HCT116 (cell line): ENCODE measurements around the gene C3orf22. TPM values are rescaled to one million over a fixed set of nuclear protein-coding genes. Genes with fewer than 3 reads are reported as not detected.

ENCODE experiments used
- ATAC-seq: fragments of 200-7000 bp; cut with Tn5 transposase; 2 replicates; pipeline ENCODE4 v1.9.1; 2020; ENCODE audit warnings: mild to moderate bottlenecking, moderate library complexity
- BruUV-seq: library from RNA; stranded (reverse); fragments of 400-500 nt; replicated peaks from 2 replicates; lab custom pipeline; 2021; lab: Mats Ljungman, UMichigan
- CTCF ChIA-PET: fragments of 300-600 bp; sonication (Branson Sonifier 250); formaldehyde crosslinking; loops from one replicate; lab custom pipeline; 2021; ENCODE audit warnings: antibody characterized with exemption; lab: Charles Lee
- POLR2A ChIA-PET: fragments of 300-600, 350-600 bp; sonication (Branson Sonifier 250); formaldehyde crosslinking; loops from one replicate; lab custom pipeline; 2021; ENCODE audit warnings: antibody characterized with exemption; lab: Charles Lee
- RAD21 ChIA-PET, 2 experiments: fragments of 300-600 bp; sonication (Branson Sonifier 250); formaldehyde crosslinking; loops; one replicate each; lab custom pipeline; 2023; ENCODE audit warnings: low total read pairs in 2 of 2; ENCODE audit not compliant: uncharacterized antibody in 2 of 2, unreplicated experiment in 2 of 2, low non-redundant PET in 1 of 2; lab: Charles Lee
- DNase-seq: peaks from one replicate; pipeline ENCODE4 v3.0.0-alpha.2; 2010; ENCODE audit warnings: low read depth, low spot score
- H2AFZ ChIP-seq: fragments of 200-600 bp; shearing (Covaris generic), sonication (generic); 2 replicates; pipeline ENCODE4 v1.6.1; 2017; ENCODE audit warnings: low read depth, mixed run types, mixed read lengths, antibody characterized with exemption, low read length; ENCODE audit not compliant: poor library complexity, severe bottlenecking
- H3K27ac ChIP-seq: 2 replicates; pipeline ENCODE4 v1.5.1; 2012; ENCODE audit warnings: low read depth, low read length
- H3K27me3 ChIP-seq: fragments of 200-600 bp; sonication (generic); 2 replicates; pipeline ENCODE4 v1.6.1; 2016; ENCODE audit warnings: mixed run types, low read length, mixed read lengths; ENCODE audit not compliant: insufficient read depth
- H3K36me3 ChIP-seq, 2 experiments: fragments of 200-500 bp in 1 of 2; fragments of 200-600 bp in 1 of 2; sonication (Bioruptor generic) in 1 of 2; sonication (generic) in 1 of 2; 2 replicates each; pipeline versions ENCODE4 v1.5.1 to v1.6.1; 2014 to 2016; ENCODE audit warnings: low read length in 2 of 2, inconsistent platforms in 1 of 2, mixed read lengths in 1 of 2, mixed run types in 1 of 2; ENCODE audit not compliant: insufficient read depth in 2 of 2, control insufficient read depth in 1 of 2
- H3K4me1 ChIP-seq, 2 experiments: fragments of 200-600 bp in 1 of 2; sonication (generic) in 1 of 2; 2 replicates each; pipeline versions ENCODE4 v1.5.1 to v1.6.1; 2012 to 2017; ENCODE audit warnings: low read length in 2 of 2, inconsistent platforms in 1 of 2, mild to moderate bottlenecking in 1 of 2, mixed read lengths in 1 of 2, mixed run types in 1 of 2, moderate library complexity in 1 of 2; ENCODE audit not compliant: insufficient read depth in 2 of 2, control insufficient read depth in 1 of 2
- H3K4me2 ChIP-seq: fragments of 200-600 bp; sonication (generic); 2 replicates; pipeline ENCODE4 v1.6.1; 2017; ENCODE audit warnings: mixed run types, low read length, mixed read lengths
- H3K4me3 ChIP-seq, 2 experiments: fragments of 200-600 bp in 1 of 2; sonication (generic) in 1 of 2; replicated peaks in 1 of 2; 2 replicates each; pipeline ENCODE4 v1.5.1; 2011 to 2016; ENCODE audit warnings: low read length in 2 of 2, control low read depth in 1 of 2, low read depth in 1 of 2, mild to moderate bottlenecking in 1 of 2, mixed read lengths in 1 of 2, mixed run types in 1 of 2
- H3K79me2 ChIP-seq: fragments of 200-600 bp; sonication (generic); 2 replicates; pipeline ENCODE4 v1.6.1; 2017; ENCODE audit warnings: mild to moderate bottlenecking, mixed run types, low read length, moderate library complexity, mixed read lengths; ENCODE audit not compliant: insufficient read depth
- H3K9ac ChIP-seq: fragments of 200-600 bp; sonication (generic); 2 replicates; pipeline ENCODE4 v1.6.1; 2016; ENCODE audit warnings: low read length, mixed read lengths
- H3K9me2 ChIP-seq: fragments of 200-600 bp; sonication (generic), shearing (Covaris generic); 2 replicates; pipeline ENCODE4 v1.6.1; 2017; ENCODE audit warnings: mixed run types, mild to moderate bottlenecking, moderate library complexity; ENCODE audit not compliant: insufficient read depth
- H3K9me3 ChIP-seq, 2 experiments: fragments of 200-500 bp in 1 of 2; fragments of 200-600 bp in 1 of 2; sonication (Bioruptor generic) in 1 of 2; sonication (generic) in 1 of 2; 2 replicates each; pipeline ENCODE4 v1.6.1; 2014 to 2017; ENCODE audit warnings: low read length in 2 of 2, mixed read lengths in 2 of 2, inconsistent platforms in 1 of 2, low read depth in 1 of 2, mild to moderate bottlenecking in 1 of 2, mixed run types in 1 of 2, moderate library complexity in 1 of 2; ENCODE audit not compliant: control insufficient read depth in 1 of 2, insufficient read depth in 1 of 2
- H4K20me1 ChIP-seq: fragments of 200-600 bp; sonication (generic), shearing (Covaris generic); 2 replicates; pipeline ENCODE4 v1.6.1; 2017; ENCODE audit warnings: mixed run types, mild to moderate bottlenecking, moderate library complexity; ENCODE audit not compliant: insufficient read depth
- CEBPB ChIP-seq: IDR thresholded peaks from 2 replicates; pipeline ENCODE4 v1.6.1; 2012; ENCODE audit warnings: low read depth
- CTCF ChIP-seq, 3 experiments: fragments of 200-600 bp in 1 of 3; sonication (generic) in 1 of 3; IDR thresholded peaks in 2 of 3; conservative IDR thresholded peaks in 1 of 3; 2 replicates each; pipeline ENCODE4 v1.5.1; 2012 to 2017; ENCODE audit warnings: low read depth in 2 of 3, low read length in 2 of 3, antibody characterized with exemption in 1 of 3, borderline replicate concordance in 1 of 3, control low read depth in 1 of 3, mild to moderate bottlenecking in 1 of 3, mixed read lengths in 1 of 3, mixed run types in 1 of 3, moderate library complexity in 1 of 3; ENCODE audit not compliant: insufficient read depth in 1 of 3
- EZH2phosphoT487 ChIP-seq: fragments of 200-600 bp; IDR thresholded peaks from 2 replicates; pipeline ENCODE4 v1.6.1; 2018; ENCODE audit warnings: antibody characterized with exemption, borderline replicate concordance
- FOSL1 ChIP-seq: IDR thresholded peaks from 2 replicates; pipeline ENCODE4 v1.6.1; 2012; ENCODE audit warnings: low read depth
- JUND ChIP-seq: IDR thresholded peaks from 2 replicates; pipeline ENCODE4 v1.6.1; 2012
- MAX ChIP-seq: IDR thresholded peaks from 2 replicates; pipeline ENCODE4 v1.6.1; 2012
- REST ChIP-seq: IDR thresholded peaks from 2 replicates; pipeline ENCODE4 v1.6.1; 2012; ENCODE audit warnings: low read depth
- SRF ChIP-seq: IDR thresholded peaks from 2 replicates; pipeline ENCODE4 v1.6.1; 2012; ENCODE audit warnings: low read depth
- YY1 ChIP-seq: IDR thresholded peaks from 2 replicates; pipeline ENCODE4 v1.6.1; 2011; ENCODE audit warnings: low read length, low read depth, moderate library complexity, mild to moderate bottlenecking; ENCODE audit not compliant: insufficient replicate concordance; ENCODE audit errors: extremely low read depth
- ZBTB33 ChIP-seq: IDR thresholded peaks from 2 replicates; pipeline ENCODE4 v1.6.1; 2011; ENCODE audit warnings: mild to moderate bottlenecking, low read length, moderate library complexity; ENCODE audit not compliant: insufficient replicate concordance; ENCODE audit errors: extremely low read depth
- ZNF274 ChIP-seq: fragments of 200-500 bp; sonication (Bioruptor generic); IDR thresholded peaks from 2 replicates; pipeline ENCODE4 v1.6.1; 2014; ENCODE audit warnings: mild to moderate bottlenecking, low read depth, low read length, inconsistent platforms
- intact Hi-C: fragments of 100-400 bp; cut with micrococcal nuclease; formaldehyde crosslinking; loops from 2 replicates; pipeline ENCODE4 v1.10.0; 2022
- total RNA-seq: library from RNA; stranded (reverse); gene quantifications from one replicate; pipeline ENCODE4 v1.2.1, GENCODE V29; 2021; ENCODE audit not compliant: unreplicated experiment

Gene C3orf22
- total RNA-seq, 1 experiment from 2014 or later, result not detected

DNA sequence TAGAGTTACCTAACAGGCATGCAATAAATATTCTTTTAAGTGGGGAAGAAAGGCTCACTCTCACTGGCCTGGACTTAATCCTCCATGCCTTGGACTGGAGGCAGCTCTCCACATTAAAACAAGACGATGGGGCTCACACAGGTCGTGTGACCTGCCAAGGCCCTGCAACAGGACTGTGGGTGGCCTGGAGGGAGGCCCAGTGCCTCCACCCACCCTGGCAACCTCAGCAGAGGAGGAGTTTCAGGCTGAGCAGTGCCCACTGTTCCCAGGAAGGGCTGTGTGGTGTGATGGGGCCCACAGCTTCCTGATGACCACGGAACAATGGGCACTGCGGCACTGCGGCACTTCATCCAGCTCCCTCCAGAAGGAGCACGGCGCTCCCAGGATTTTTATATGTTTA is 46.7 kb downstream of the C3orf22 start:
- no peaks in the 10 kb centered on the region for H3K79me2 ChIP-seq
- H3K9me2 ChIP-seq, result no peaks in the 10 kb centered on the region
- H3K4me3 ChIP-seq, result no peak overlapping the region
- no peak for ATAC-seq
- H3K27me3 ChIP-seq, result no peaks in the 10 kb centered on the region
- H3K27ac ChIP-seq, result no peak overlapping the region
- H3K9me3 ChIP-seq, result no peaks in the 10 kb centered on the region
- POLR2A ChIA-PET, result no interaction called here
- intact Hi-C loops, result no loop called here
- CTCF ChIA-PET, result no interaction called here
- no TSS peak for BruUV-seq
- TF ChIP-seq FOSL1 (no peak), JUND (no peak), YY1 (no peak), MAX (no peak), ZBTB33 (no peak), CEBPB (no peak), REST (no peak), ZNF274 (no peak), CTCF (IDR thresholded peaks at IDR 0.05 in 2 of 3, conservative IDR thresholded peaks at IDR 0.05 in 1 of 3; ENCODE audit: borderline replicate concordance in 1 of 3, insufficient read depth in 1 of 3, low read depth in 2 of 3, low read length in 2 of 3) (no peak), SRF (no peak), EZH2phosphoT487 (no peak)
- H3K36me3 ChIP-seq, result no peaks in the 10 kb centered on the region
- peaks cover 0 to 11% of the 10 kb centered on the region in 2 experiments; a peak in 2 of 4 replicates for H3K4me1 ChIP-seq
- no peak overlapping the region for H3K9ac ChIP-seq
- no peak overlapping the region for H2AFZ ChIP-seq
- no peak for DNase-seq
- no peak overlapping the region for H3K4me2 ChIP-seq
- RAD21 ChIA-PET, result no interaction called here
- H4K20me1 ChIP-seq, result no peaks in the 10 kb centered on the region
